K562 treated with DMSO at 1 percent for 48 hours (cell line): Measurements from ENCODE around the gene MRPL47. TPM values are rescaled to one million over a fixed set of nuclear protein-coding genes. Genes with fewer than 3 reads are reported as not detected.

ENCODE experiments used
- total RNA-seq: library from RNA; unstranded; fragments of 300-600 nt; gene quantifications from 2 replicates; pipeline ENCODE4 v1.2.3, GENCODE V29; 2022; ENCODE audit warnings: low replicate concordance; ENCODE audit errors: extremely low read depth

The MRPL47 gene
- total RNA-seq, result not detected in 2 replicates

DNA sequence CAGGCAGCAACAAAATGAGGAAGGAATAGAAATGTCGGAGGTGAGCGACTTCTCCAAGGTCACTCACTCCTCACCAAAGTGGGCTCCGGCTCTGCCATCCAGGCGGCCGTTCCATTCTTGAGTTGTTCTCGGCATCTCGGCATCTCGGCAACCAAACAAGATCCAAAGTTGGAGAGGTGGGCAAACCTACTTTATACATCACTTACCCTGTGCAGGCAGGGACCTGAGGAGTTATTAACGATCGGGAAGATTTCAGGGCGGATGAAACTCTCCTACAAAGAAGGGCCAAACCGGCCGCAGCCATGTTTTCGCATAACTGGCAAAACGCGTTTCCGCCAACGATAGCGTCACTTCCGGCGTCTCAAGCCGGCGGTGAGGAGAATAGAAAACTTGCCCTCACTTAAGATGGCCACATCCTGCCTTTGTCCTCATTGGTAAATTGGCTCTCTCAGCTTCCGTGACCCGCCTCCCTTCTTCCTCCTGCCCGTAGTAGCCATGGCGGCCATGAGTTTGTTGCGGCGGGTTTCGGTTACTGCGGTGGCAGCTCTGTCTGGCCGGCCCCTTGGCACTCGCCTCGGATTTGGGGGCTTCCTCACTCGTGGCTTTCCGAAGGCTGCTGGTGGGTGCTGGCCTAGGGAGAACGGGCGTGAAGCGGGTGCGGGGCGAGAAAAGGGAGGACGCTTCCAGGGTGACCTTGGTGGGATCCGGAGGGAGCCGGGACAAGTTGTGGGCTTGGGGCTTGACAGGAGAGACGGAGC lies at the start of gene MRPL47, which contains the start of gene NDUFB5:
MRPL47 (minus strand) TSS at position 318 of the 758 bp plus-strand sequence; CDS start at position 304, 14 bp downstream.
NDUFB5 (plus strand) TSS at position 474 of the 758 bp plus-strand sequence; CDS start at position 496, 22 bp downstream.

GRCh38 chr3:179652447-179653095 lies 48.1 kb upstream of the MRPL47 start, which contains the start of gene USP13:
Gene USP13 (plus strand): TSS chr3:179653040. CDS start chr3:179653226, 186 bp downstream.

GRCh38 chr3:179562591-179563270 lies 41.7 kb downstream of the MRPL47 start, which contains the start of gene ACTL6A:
Gene ACTL6A (plus strand): TSS chr3:179562926. CDS start chr3:179563093, 167 bp downstream.

Other genes starting within 250 kb of the MRPL47 start
- not detected in 2 replicates for gene GNB4, start 153.2 kb downstream of the MRPL47 start, total RNA-seq
- gene ACTL6A, start 41.7 kb downstream of the MRPL47 start, total RNA-seq, result not detected in 2 replicates
- gene NDUFB5, start 156 bp upstream of the MRPL47 start, total RNA-seq, result not detected in 2 replicates
- gene USP13, start 48.4 kb upstream of the MRPL47 start, total RNA-seq, result not detected in 2 replicates